HFF-Myc (cell line): ENCODE data around the gene MAST2.
A peak's percentile ranks its signal among the peaks of the same experiment; 100 is the strongest.

ENCODE experiments used
- DNase-seq: peaks from one replicate; pipeline ENCODE4 v3.0.0-alpha.2; 2011; ENCODE audit warnings: low read depth; ENCODE audit errors: extremely low read depth
- H3K4me3 ChIP-seq: replicated peaks from 2 replicates; pipeline ENCODE4 v1.5.1; 2011; ENCODE audit warnings: low read depth, mild to moderate bottlenecking, control low read depth, low read length
- CTCF ChIP-seq: IDR thresholded peaks from 2 replicates; pipeline ENCODE4 v1.5.1; 2012; ENCODE audit warnings: mild to moderate bottlenecking, low read depth, low read length, control low read depth; ENCODE audit errors: missing control alignments

The MAST2 gene

DNA sequence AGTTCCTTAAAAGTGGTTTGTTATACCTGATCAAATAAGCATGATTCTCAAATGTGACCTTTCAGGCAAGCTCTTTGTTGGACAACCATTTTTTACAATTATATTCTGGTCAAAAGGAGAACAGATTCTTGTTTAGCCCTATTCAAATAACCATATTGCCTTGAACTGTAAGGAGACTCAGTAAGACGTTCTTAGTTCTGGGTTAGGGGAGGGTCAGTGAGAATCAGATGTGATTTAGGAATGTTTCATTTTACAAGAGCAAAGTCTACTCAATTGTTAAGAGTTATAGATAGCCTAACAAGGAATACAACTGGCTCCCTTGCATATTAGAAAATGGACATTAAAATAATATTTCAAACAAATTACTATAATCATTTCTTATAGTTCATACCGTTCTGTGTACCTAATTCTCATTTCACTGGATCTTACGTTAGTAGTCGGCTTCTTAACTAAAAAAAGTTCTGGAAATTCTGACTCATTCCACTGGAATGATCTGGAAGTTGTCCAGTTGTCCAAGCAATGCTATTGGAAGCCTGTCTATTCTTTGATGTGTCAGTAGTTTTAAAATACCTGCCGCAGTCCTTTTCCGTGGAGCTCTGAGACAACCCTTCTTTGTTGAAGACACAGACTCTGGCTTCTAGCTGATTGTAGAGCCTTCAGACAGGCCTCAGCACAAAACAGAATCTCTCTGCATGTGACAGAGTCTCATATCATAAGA lies 88.8 kb downstream of the MAST2 start:
- TF ChIP-seq CTCF, result no peak
- H3K4me3 ChIP-seq, result no peak overlapping the region
- DNase-seq, result peak; percentile 61

GRCh38 chr1:45894331-45894730 lies 90.9 kb downstream of the MAST2 start:
- H3K4me3 ChIP-seq, result no peak overlapping the region
- no peak for TF ChIP-seq CTCF
- no peak for DNase-seq

DNA sequence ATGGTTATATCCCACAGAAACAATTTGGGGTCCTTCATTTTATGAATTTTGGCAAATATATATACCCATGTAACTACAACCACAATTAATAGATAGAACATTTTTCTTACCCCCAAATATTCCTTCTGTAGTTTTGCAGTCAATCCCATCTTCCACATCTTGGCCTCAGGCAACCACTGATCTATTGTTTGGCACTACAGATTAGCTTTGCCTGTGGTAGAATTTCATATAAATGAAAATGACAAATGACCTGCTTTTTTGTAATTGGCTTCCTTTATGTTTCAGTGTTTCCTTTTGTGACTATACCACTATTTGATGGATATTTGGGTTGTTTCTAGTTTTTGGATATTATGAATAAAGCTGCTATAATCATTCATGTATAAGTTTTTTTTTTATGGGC lies 91.5 kb downstream of the MAST2 start:
- no peak overlapping the region for H3K4me3 ChIP-seq
- DNase-seq, result no peak
- no peak for TF ChIP-seq CTCF

DNA sequence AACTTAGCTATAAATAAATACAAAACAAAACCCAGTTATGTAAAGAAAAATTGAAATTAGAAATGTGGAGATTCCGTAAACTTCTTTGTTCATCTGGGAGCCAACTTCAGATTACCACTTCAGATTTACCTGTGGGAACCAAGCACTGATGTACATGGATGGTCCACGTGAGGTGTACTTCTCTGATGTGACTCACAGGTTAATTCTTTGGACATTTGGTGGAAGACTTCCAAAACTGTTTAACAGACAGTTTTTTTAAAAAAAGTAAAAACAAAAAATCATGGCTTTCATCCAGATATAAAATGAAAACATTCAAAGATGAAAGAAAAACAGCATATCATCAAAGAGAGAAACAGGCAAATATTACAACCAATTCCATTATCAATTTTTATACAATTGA lies 92.0 kb downstream of the MAST2 start:
- no peak overlapping the region for H3K4me3 ChIP-seq
- no peak for TF ChIP-seq CTCF
- no peak for DNase-seq

DNA sequence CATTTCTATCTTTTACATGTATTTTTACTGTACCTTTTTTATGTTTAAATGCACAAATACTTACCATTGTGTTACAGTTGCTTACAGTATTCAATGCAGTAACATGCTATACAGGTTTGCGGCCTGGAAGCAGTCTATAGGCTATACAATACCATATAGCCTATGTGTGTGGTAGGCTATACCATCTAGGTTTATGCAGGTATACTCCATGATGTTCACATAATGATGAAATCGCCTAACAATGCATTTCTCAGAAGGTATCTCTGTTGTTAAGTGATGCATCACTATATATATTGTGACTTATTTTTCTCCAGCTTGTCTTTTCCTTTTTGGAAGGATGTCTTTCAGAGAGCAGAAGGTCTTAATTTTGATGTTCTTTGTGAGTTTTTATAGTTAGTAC lies 103.5 kb downstream of the MAST2 start:
- no peak overlapping the region for H3K4me3 ChIP-seq
- no peak for DNase-seq
- TF ChIP-seq CTCF, result no peak

- TF ChIP-seq CTCF, result no peak
- no peak overlapping the region for H3K4me3 ChIP-seq
- DNase-seq, result no peak
Observed at GRCh38 chr1:45908611-45909140, 105.3 kb downstream of the MAST2 start.

- no peak for DNase-seq
- H3K4me3 ChIP-seq, result no peak overlapping the region
- no peak for TF ChIP-seq CTCF
Observed at GRCh38 chr1:45911634-45912033, 108.2 kb downstream of the MAST2 start.
